Retinal pigment epithelial cell (primary cell): ENCODE data around the gene MCMBP.

ENCODE experiments used
- DNase-seq: peaks from one replicate; pipeline ENCODE4 v3.0.0-alpha.2; 2010; ENCODE audit warnings: low read depth
- H3K4me3 ChIP-seq: 2 replicates; pipeline ENCODE4 v1.5.1; 2011; ENCODE audit warnings: mild to moderate bottlenecking, low read length, control low read depth, moderate library complexity
- TF ChIP-seq, protein P1 (sequence below): conservative IDR thresholded peaks from 2 replicates; pipeline ENCODE4 v1.5.1; 2011; ENCODE audit warnings: low read depth, low read length, control low read depth, inconsistent platforms

The MCMBP gene

DNA sequence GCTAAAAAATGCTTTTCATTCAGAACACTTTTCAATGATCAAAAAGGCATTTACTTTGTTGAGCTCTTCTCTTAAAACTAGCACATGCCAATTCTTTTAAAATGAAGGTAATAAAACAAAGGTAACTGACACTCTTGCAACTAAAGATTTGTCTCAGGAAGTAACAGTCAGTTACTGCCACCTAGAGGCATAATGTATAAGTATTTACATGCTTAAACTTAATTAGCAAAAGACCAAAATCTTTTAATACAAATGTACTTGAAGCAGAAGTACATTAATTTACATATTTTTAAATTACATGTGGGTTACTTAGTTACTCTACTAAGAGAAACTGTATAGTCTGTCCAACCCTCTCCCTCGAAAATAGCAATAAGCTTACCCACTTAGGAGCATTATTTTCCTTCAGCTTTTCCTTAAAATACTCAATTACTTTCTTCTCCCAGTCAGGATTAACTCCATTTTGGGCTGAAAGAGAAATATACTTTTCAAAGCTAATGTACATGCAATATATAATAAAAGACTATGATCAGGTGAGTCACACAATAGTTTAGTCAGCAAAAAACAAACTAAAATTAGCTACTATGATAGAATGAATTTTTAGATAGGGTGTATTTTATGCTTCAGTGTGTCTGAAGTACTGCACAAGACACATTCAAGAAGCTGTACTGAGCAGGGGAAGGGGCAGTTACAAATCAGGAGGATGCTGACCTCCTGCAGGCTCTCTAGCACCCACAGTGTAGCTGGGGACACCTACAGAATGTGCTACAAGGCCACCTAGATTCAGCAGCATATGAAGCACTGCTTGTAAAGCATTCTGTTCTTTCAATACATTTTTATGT is 13.0 kb downstream of the MCMBP start:
- TF ChIP-seq, protein P1, sequence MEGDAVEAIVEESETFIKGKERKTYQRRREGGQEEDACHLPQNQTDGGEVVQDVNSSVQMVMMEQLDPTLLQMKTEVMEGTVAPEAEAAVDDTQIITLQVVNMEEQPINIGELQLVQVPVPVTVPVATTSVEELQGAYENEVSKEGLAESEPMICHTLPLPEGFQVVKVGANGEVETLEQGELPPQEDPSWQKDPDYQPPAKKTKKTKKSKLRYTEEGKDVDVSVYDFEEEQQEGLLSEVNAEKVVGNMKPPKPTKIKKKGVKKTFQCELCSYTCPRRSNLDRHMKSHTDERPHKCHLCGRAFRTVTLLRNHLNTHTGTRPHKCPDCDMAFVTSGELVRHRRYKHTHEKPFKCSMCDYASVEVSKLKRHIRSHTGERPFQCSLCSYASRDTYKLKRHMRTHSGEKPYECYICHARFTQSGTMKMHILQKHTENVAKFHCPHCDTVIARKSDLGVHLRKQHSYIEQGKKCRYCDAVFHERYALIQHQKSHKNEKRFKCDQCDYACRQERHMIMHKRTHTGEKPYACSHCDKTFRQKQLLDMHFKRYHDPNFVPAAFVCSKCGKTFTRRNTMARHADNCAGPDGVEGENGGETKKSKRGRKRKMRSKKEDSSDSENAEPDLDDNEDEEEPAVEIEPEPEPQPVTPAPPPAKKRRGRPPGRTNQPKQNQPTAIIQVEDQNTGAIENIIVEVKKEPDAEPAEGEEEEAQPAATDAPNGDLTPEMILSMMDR, result peak; percentile 43
- no peak for DNase-seq
- no peak overlapping the region for H3K4me3 ChIP-seq

- no peak for DNase-seq
- H3K4me3 ChIP-seq, result no peak overlapping the region
- TF ChIP-seq, protein P1, result no peak
These were observed 14.6 kb downstream of the MCMBP start for GRCh38 chr10:119858063-119858462.

DNA sequence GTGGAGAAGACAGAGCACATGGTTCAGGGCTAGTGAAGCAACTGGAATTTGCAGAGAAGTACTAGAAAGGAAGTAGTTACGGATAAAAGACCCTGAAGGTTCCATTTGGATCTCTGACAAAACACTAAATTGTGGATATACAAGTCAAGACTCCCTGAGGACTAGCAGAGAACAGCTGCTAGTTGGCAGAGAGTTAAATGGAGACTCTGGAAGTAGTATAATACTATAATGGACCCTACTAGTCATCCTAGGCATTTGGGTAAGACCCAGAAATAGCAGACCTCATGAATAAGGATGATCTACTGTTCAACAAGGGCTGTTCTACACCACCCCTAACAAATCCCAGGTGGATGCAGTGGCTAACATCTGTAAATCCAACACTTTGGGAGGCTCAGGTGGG is 19.1 kb downstream of the MCMBP start:
- DNase-seq, result no peak
- TF ChIP-seq, protein P1, result no peak
- no peak overlapping the region for H3K4me3 ChIP-seq

DNA sequence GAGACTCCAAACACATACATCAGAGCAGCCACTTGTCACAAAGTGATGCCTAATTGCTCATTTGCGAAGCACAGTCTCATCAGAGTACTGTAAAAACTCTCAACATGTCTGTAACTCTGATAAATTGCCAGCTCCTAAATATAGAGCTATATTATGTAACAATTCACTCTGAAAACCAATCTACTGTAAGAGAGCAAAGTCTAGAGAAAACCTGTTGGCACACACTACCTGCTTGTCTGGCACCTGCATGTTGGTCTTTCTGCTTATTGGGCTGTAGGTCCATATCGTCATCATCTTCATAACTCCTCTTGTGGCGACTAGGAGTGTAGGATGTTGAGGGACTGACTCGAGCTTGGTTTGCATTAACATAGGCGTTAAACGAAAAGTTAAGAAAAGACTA is 19.8 kb downstream of the MCMBP start:
- TF ChIP-seq, protein P1, result no peak
- DNase-seq, result no peak
- no peak overlapping the region for H3K4me3 ChIP-seq

DNA sequence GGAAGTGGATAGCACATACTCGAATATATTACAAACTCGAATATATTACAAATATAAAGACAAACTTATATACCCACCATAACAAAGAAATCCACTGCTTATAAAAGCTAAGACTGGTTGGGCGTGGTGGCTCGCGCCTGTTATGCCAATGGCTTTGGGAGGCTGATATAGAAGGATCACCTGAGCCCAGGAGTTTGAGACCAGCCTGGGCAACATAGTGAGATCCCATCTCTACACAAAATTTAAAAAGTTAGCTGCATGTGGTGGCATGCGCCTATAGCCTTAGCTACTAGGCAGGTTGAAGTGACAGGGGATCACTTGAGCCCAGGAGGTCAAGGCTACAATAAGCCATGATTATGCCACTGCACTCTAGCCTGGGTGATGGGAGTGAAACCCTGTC is 20.4 kb downstream of the MCMBP start:
- no peak for DNase-seq
- TF ChIP-seq, protein P1, result no peak
- no peak overlapping the region for H3K4me3 ChIP-seq

DNA sequence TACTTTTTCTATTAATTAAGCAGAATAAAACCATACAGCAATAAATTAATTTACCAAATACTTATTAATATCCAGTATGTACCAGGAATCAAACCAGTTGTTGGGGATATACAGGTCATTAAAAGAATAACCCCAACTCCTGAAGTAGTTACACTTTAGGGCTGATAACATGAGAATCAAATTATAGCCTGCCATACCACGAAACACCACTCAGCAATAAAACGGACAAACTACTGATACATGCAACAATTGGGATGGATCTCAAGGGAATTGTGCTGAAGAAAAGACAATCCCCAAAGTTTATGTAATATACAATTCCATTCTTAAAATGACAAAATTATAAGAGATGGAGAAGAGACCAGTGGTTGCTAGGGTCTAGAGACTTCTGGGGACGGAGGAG is 22.7 kb downstream of the MCMBP start:
- TF ChIP-seq, protein P1, result no peak
- DNase-seq, result no peak
- H3K4me3 ChIP-seq, result no peak overlapping the region
